Transverse colon (tissue), 3 donors: ENCODE results near the gene UQCC3.

ENCODE experiments used
- POLR2A ChIP-seq: fragments of 450-650 bp; IDR thresholded peaks from one replicate; pipeline ENCODE4 v1.6.1; 2016; ENCODE audit warnings: antibody characterized with exemption, mild to moderate bottlenecking, moderate library complexity
- TF ChIP-seq, protein P1 (sequence below), 5 experiments: fragments of 200-600 bp in 3 of 5; fragments of 450-650 bp in 2 of 5; sonication (generic) in 3 of 5; IDR thresholded peaks; 1 replicate in 2 of 5; 2 replicates in 3 of 5; pipeline ENCODE4 v1.5.1; 2016 to 2017; ENCODE audit warnings: antibody characterized with exemption in 5 of 5, inconsistent platforms in 3 of 5, mild to moderate bottlenecking in 2 of 5, moderate library complexity in 1 of 5

DNA sequence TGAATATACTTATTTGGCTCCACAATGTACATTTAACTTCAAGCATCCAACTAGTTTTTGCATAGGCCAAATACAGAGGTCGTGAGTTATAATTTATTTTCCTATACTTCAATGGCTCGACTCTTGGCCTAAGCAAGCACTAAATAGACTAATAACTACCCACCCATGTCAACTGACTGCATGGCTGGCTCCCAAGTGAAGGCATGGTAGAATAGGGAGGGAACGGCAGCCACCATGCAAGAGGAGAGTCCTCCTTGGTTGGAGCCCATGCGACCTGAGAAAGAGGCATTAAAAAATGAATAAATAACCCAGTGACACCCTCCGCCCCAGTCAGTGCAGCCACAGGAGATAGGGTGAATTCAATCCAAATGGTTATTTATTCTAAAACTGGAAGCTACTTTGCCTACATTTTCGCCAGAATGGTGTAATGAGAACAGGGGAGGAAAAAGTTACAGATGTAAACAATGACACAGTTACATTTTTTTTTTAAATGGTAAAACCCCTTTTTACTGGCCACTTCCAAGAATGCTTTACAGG is 40.9 kb downstream of the UQCC3 start:
- TF ChIP-seq, protein P1, sequence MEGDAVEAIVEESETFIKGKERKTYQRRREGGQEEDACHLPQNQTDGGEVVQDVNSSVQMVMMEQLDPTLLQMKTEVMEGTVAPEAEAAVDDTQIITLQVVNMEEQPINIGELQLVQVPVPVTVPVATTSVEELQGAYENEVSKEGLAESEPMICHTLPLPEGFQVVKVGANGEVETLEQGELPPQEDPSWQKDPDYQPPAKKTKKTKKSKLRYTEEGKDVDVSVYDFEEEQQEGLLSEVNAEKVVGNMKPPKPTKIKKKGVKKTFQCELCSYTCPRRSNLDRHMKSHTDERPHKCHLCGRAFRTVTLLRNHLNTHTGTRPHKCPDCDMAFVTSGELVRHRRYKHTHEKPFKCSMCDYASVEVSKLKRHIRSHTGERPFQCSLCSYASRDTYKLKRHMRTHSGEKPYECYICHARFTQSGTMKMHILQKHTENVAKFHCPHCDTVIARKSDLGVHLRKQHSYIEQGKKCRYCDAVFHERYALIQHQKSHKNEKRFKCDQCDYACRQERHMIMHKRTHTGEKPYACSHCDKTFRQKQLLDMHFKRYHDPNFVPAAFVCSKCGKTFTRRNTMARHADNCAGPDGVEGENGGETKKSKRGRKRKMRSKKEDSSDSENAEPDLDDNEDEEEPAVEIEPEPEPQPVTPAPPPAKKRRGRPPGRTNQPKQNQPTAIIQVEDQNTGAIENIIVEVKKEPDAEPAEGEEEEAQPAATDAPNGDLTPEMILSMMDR (IDR thresholded peaks at IDR 0.05), result no peak
- TF ChIP-seq POLR2A, result no peak
